ENCODE results near the gene NAV3. TPM values are rescaled to one million over a fixed set of nuclear protein-coding genes. Genes with fewer than 3 reads are reported as not detected.

NAV3 gene
- total RNA-seq, 1 experiment from 2014 or later, result 2.5 TPM

GRCh38 chr12:78095623-78096022 is 264.9 kb downstream of the NAV3 start:
- ChIA-PET CTCF (no interaction called here), POLR2A (no interaction called here)
- no peaks in the 10 kb centered on the region for H3K27me3 ChIP-seq (ENCODE audit: control insufficient read depth, insufficient read depth, low read length)
- no peak overlapping the region for H3K27ac ChIP-seq (ENCODE audit: low read length)
- DNase-seq (ENCODE audit: low read depth, low spot score) (no peak), ATAC-seq (no peak)
- no peak overlapping the region for H3K4me3 ChIP-seq (ENCODE audit: low read depth in 2 of 2, low read length in 2 of 2)
- intact Hi-C loops (cut with micrococcal nuclease; ENCODE audit: unreplicated experiment), result no loop called here
- H3K4me1 ChIP-seq (ENCODE audit: control insufficient read depth, insufficient read depth, low read length), result no peaks in the 10 kb centered on the region
- no peaks in the 10 kb centered on the region for H3K36me3 ChIP-seq (ENCODE audit: control insufficient read depth, insufficient read depth, low read length)
- TF ChIP-seq REST (IDR thresholded peaks at IDR 0.05; ENCODE audit: insufficient read depth in 1 of 2, low read depth in 2 of 2, low read length in 1 of 2) (no peak), TCF7L2 (IDR thresholded peaks at IDR 0.05; ENCODE audit: low read depth, low read length) (no peak), POLR2AphosphoS5 (IDR thresholded peaks at IDR 0.05; ENCODE audit: low read depth, low read length) (no peak), SIN3A (IDR thresholded peaks at IDR 0.05; ENCODE audit: borderline replicate concordance, insufficient read depth, low read depth, low read length) (no peak)
- TF ChIP-seq, protein P1, sequence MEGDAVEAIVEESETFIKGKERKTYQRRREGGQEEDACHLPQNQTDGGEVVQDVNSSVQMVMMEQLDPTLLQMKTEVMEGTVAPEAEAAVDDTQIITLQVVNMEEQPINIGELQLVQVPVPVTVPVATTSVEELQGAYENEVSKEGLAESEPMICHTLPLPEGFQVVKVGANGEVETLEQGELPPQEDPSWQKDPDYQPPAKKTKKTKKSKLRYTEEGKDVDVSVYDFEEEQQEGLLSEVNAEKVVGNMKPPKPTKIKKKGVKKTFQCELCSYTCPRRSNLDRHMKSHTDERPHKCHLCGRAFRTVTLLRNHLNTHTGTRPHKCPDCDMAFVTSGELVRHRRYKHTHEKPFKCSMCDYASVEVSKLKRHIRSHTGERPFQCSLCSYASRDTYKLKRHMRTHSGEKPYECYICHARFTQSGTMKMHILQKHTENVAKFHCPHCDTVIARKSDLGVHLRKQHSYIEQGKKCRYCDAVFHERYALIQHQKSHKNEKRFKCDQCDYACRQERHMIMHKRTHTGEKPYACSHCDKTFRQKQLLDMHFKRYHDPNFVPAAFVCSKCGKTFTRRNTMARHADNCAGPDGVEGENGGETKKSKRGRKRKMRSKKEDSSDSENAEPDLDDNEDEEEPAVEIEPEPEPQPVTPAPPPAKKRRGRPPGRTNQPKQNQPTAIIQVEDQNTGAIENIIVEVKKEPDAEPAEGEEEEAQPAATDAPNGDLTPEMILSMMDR (IDR thresholded peaks at IDR 0.05), result no peak
- in situ Hi-C loops (cut with HindIII; ENCODE audit: low pct_unique_long_range_greater_than_20kb, low sequenced_read_pairs), result no loop called here
- BruUV-seq (replicated peaks), result no TSS peak
- no peaks in the 10 kb centered on the region for H3K9me3 ChIP-seq (ENCODE audit: control insufficient read depth, insufficient read depth, low read depth, low read length)

- CTCF ChIA-PET, result no interaction called here
Measured at GRCh38 chr12:78096909-78097597, 266.4 kb downstream of the NAV3 start.

More at GRCh38 chr12:78096909-78097597, 266.4 kb downstream of the NAV3 start:
- ATAC-seq, result no peak
- no peak overlapping the region for H3K27ac ChIP-seq (ENCODE audit: low read length)
- no peak for TF ChIP-seq TCF7L2 (IDR thresholded peaks at IDR 0.05; ENCODE audit: low read depth, low read length)
- TF ChIP-seq, protein P1 (IDR thresholded peaks at IDR 0.05), result no peak
- TF ChIP-seq POLR2AphosphoS5 (IDR thresholded peaks at IDR 0.05; ENCODE audit: low read depth, low read length), result no peak
- TF ChIP-seq REST (IDR thresholded peaks at IDR 0.05; ENCODE audit: insufficient read depth in 1 of 2, low read depth in 2 of 2, low read length in 1 of 2), result no peak
- TF ChIP-seq SIN3A (IDR thresholded peaks at IDR 0.05; ENCODE audit: borderline replicate concordance, insufficient read depth, low read depth, low read length), result no peak
- POLR2A ChIA-PET, result no interaction called here
- in situ Hi-C loops (cut with HindIII; ENCODE audit: low pct_unique_long_range_greater_than_20kb, low sequenced_read_pairs), result no loop called here
- BruUV-seq (replicated peaks), result no TSS peak
- intact Hi-C loops (cut with micrococcal nuclease; ENCODE audit: unreplicated experiment), result no loop called here
- H3K4me1 ChIP-seq (ENCODE audit: control insufficient read depth, insufficient read depth, low read length), result no peaks in the 10 kb centered on the region
- no peaks in the 10 kb centered on the region for H3K9me3 ChIP-seq (ENCODE audit: control insufficient read depth, insufficient read depth, low read depth, low read length)
- H3K36me3 ChIP-seq (ENCODE audit: control insufficient read depth, insufficient read depth, low read length), result no peaks in the 10 kb centered on the region
- DNase-seq (ENCODE audit: low read depth, low spot score), result no peak
- no peak overlapping the region for H3K4me3 ChIP-seq (ENCODE audit: low read depth in 2 of 2, low read length in 2 of 2)
- H3K27me3 ChIP-seq (ENCODE audit: control insufficient read depth, insufficient read depth, low read length), result no peaks in the 10 kb centered on the region
